MM.1S (cell line): ENCODE results near the gene SKAP2.

ENCODE experiments used
- CTCF ChIP-seq: fragments of 300-600 bp; sonication (generic); IDR thresholded peaks from 2 replicates; pipeline ENCODE4 v1.5.1; 2016; ENCODE audit warnings: antibody characterized with exemption, low read length, mixed read lengths
- EZH2 ChIP-seq: fragments of 300-600 bp; sonication (generic); optimal IDR thresholded peaks from 2 replicates; pipeline ENCODE3; 2017; ENCODE audit warnings: low read depth, mild to moderate bottlenecking, antibody characterized with exemption, low read length, mixed read lengths
- EZH2phosphoT487 ChIP-seq: fragments of 300-600 bp; sonication (generic); IDR thresholded peaks from 2 replicates; pipeline ENCODE4 v1.6.1; 2018; ENCODE audit warnings: antibody characterized with exemption, low read length

GRCh38 chr7:26854876-26855855 is 9.2 kb downstream of the SKAP2 start:
- no peak for TF ChIP-seq EZH2phosphoT487
- no peak for TF ChIP-seq CTCF
- no peak for TF ChIP-seq EZH2
